Sigmoid colon (tissue), 7 donors: ENCODE measurements around the gene S100A2. TPM values are rescaled to one million over a fixed set of nuclear protein-coding genes. Genes with fewer than 3 reads are reported as not detected.

ENCODE experiments used
- DNase-seq: peaks from one replicate; pipeline ENCODE4 v3.0.0-alpha.2; 2019
- H3K27ac ChIP-seq, 4 donors: fragments of 200-600 bp; sonication (generic); one replicate each; pipeline ENCODE4 v1.5.1; 2016 to 2019; ENCODE audit warnings: mild to moderate bottlenecking in 1 of 4
- H3K27me3 ChIP-seq, 3 donors: fragments of 200-600 bp; sonication (generic); one replicate each; pipeline ENCODE4 v1.5.1; 2019; ENCODE audit warnings: mild to moderate bottlenecking in 1 of 3
- H3K36me3 ChIP-seq, 4 donors: fragments of 200-600 bp; sonication (generic); one replicate each; pipeline ENCODE4 v1.5.1; 2016 to 2019
- H3K4me1 ChIP-seq, 4 donors: fragments of 200-600 bp; sonication (generic); one replicate each; pipeline ENCODE4 v1.5.1; 2017 to 2019
- H3K4me3 ChIP-seq, 4 donors: fragments of 200-600 bp; sonication (generic); one replicate each; pipeline ENCODE4 v1.5.1; 2017 to 2019; ENCODE audit warnings: mild to moderate bottlenecking in 2 of 4, moderate library complexity in 1 of 4
- H3K9me3 ChIP-seq, 4 donors: fragments of 200-600 bp in 3 of 4; sonication (generic) in 3 of 4; one replicate each; pipeline versions ENCODE4 v1.5.1 to v1.6.1; 2013 to 2019
- CTCF ChIP-seq, 4 experiments: fragments of 450-650 bp in 3 of 4; fragments of 200-600 bp in 1 of 4; IDR thresholded peaks; one replicate each; pipeline ENCODE4 v1.5.1; 2016 to 2019; ENCODE audit warnings: antibody characterized with exemption in 4 of 4, mild to moderate bottlenecking in 3 of 4, moderate library complexity in 2 of 4
- EP300 ChIP-seq, 4 donors: sonication (generic); formaldehyde crosslinking; IDR thresholded peaks; one replicate each; pipeline ENCODE4 v1.6.1; 2017; ENCODE audit warnings: antibody characterized with exemption in 4 of 4
- POLR2A ChIP-seq, 2 donors: fragments of 450-650 bp; IDR thresholded peaks; one replicate each; pipeline ENCODE4 v1.6.1; 2016; ENCODE audit warnings: antibody characterized with exemption in 2 of 2, mild to moderate bottlenecking in 2 of 2, moderate library complexity in 2 of 2
- POLR2AphosphoS5 ChIP-seq, 4 donors: sonication (generic); formaldehyde crosslinking; IDR thresholded peaks; one replicate each; pipeline ENCODE4 v1.6.1; 2017; ENCODE audit warnings: antibody characterized with exemption in 4 of 4
- WGBS, 2 donors: extraction: QIAGEN DNeasy Blood & Tissue Kit; methylation state at CpG; one replicate each; pipeline ENCODE4 v1.1.7; 2013; 5-methylcytosine and 5-hydroxymethylcytosine counted together
- intact Hi-C: fragments of 100-400 bp; cut with DNase I; formaldehyde crosslinking; loops from one replicate; pipeline ENCODE4 v1.15.1; 2023
- polyA plus RNA-seq, 3 donors: library from polyadenylated mRNA; stranded (reverse); fragments of 200-250 nt; gene quantifications; one replicate each; pipeline ENCODE4 v1.2.3, GENCODE V29; 2013
- total RNA-seq, 4 donors: library from RNA; depleted of rRNA; stranded (reverse); fragments of >200 nt; gene quantifications; one replicate each; pipeline ENCODE4 v1.1.0, GENCODE V29; 2016
- donor health status: healthy with polysubstance abuse.
- donor health status: Bipolar disorder and iron deficiency.
- donor health status: healthy.

S100A2 gene
- total and polyA plus RNA-seq, 7 donors, result 0.68 to 16.2 (median 1.8) TPM; not detected in 2

- no peaks in the 10 kb centered on the region for H3K36me3 ChIP-seq
- intact Hi-C loops, result loop anchor here (5.0 kb wide), 2 partner anchors 104 to 239 kb away; partner anchors contain the start of gene S100A14
- no peaks in the 10 kb centered on the region for H3K9me3 ChIP-seq
- 44 to 67% methylated on average over 3 of the region's 3 CpGs for WGBS, 2 donors
- peaks cover 0 to 10% (median 4%) of the 10 kb centered on the region in 4 donors for H3K4me1 ChIP-seq
- no peaks in the 10 kb centered on the region for H3K27me3 ChIP-seq
- H3K27ac ChIP-seq, result no peak overlapping the region
- H3K4me3 ChIP-seq, result no peak overlapping the region
- TF ChIP-seq POLR2A (IDR thresholded peaks at IDR 0.05), result no peak
- TF ChIP-seq POLR2AphosphoS5 (IDR thresholded peaks at IDR 0.05), result no peak
- no peak for TF ChIP-seq CTCF (IDR thresholded peaks at IDR 0.05)
- no peak for TF ChIP-seq EP300 (IDR thresholded peaks at IDR 0.05)
- DNase-seq, result no peak
These were observed 52.6 kb downstream of the S100A2 start for GRCh38 chr1:153513023-153513422.

Other genes starting within 250 kb of the S100A2 start
- not detected for gene PGLYRP4, start 217.0 kb downstream of the S100A2 start, total RNA-seq
- 1 to 10 TPM in 1 of 3 donors, not detected in 2; 1.1 TPM for gene PGLYRP4, start 217.0 kb downstream of the S100A2 start, polyA plus RNA-seq
- gene S100A9, start 208.0 kb downstream of the S100A2 start, total RNA-seq, result 100 to 1,000 TPM in 3 of 4 donors, 10 to 100 TPM in 1; 73.4 to 943 (median 280) TPM
- 100 to 1,000 TPM; 221 to 449 (median 351) TPM for gene S100A9, start 208.0 kb downstream of the S100A2 start, polyA plus RNA-seq
- gene S100A12, start 190.2 kb downstream of the S100A2 start, total RNA-seq, result not detected
- 10 to 100 TPM in 2 of 3 donors, 1 to 10 TPM in 1; 2.9 to 23.4 (median 20.8) TPM for gene S100A12, start 190.2 kb downstream of the S100A2 start, polyA plus RNA-seq
- gene S100A8, start 174.8 kb downstream of the S100A2 start, total RNA-seq, result 100 to 1,000 TPM in 1 of 4 donors, 10 to 100 TPM in 2, not detected in 1; 14.2 to 103 (median 32.1) TPM
- 100 to 1,000 TPM in 1 of 3 donors, 10 to 100 TPM in 2; 68.8 to 109 (median 95.7) TPM for gene S100A8, start 174.8 kb downstream of the S100A2 start, polyA plus RNA-seq
- gene S100A7A, start 149.3 kb downstream of the S100A2 start, total RNA-seq, result not detected
- gene S100A7A, start 149.3 kb downstream of the S100A2 start, polyA plus RNA-seq, result not detected
- gene S100A7, start 105.2 kb downstream of the S100A2 start, total RNA-seq, result not detected
- not detected for gene S100A7, start 105.2 kb downstream of the S100A2 start, polyA plus RNA-seq
- gene S100A6, start 29.9 kb downstream of the S100A2 start, total RNA-seq, result 1,000 to 10,000 TPM in 1 of 4 donors, 100 to 1,000 TPM in 3; 445 to 1,159 (median 590) TPM
- 1,000 to 10,000 TPM; 4,079 to 7,223 (median 4,178) TPM for gene S100A6, start 29.9 kb downstream of the S100A2 start, polyA plus RNA-seq
- not detected for gene S100A5, start 24.9 kb downstream of the S100A2 start, total RNA-seq
- not detected for gene S100A5, start 24.9 kb downstream of the S100A2 start, polyA plus RNA-seq
- 100 to 1,000 TPM; 189 to 486 (median 288) TPM for gene S100A4, start 20.0 kb downstream of the S100A2 start, total RNA-seq
- gene S100A4, start 20.0 kb downstream of the S100A2 start, polyA plus RNA-seq, result 100 to 1,000 TPM; 304 to 499 (median 336) TPM
- 1 to 10 TPM; 1.1 to 4.3 (median 2.2) TPM for gene S100A3, start 16.6 kb downstream of the S100A2 start, total RNA-seq
- 1 to 10 TPM; 1.4 to 3.9 (median 3.6) TPM for gene S100A3, start 16.6 kb downstream of the S100A2 start, polyA plus RNA-seq
- gene S100A16, start 47.3 kb upstream of the S100A2 start, total RNA-seq, result 10 to 100 TPM; 35.6 to 49.9 (median 39.7) TPM
- 100 to 1,000 TPM; 332 to 492 (median 370) TPM for gene S100A16, start 47.3 kb upstream of the S100A2 start, polyA plus RNA-seq
- 1 to 10 TPM in 1 of 4 donors, under 1 TPM in 1, not detected in 2; 0.82 to 1.8 TPM for gene S100A14, start 50.5 kb upstream of the S100A2 start, total RNA-seq
- 1,000 to 10,000 TPM in 1 of 3 donors, 100 to 1,000 TPM in 2; 789 to 1,144 (median 825) TPM for gene S100A14, start 50.5 kb upstream of the S100A2 start, polyA plus RNA-seq
- 100 to 1,000 TPM in 3 of 4 donors, 10 to 100 TPM in 1; 86.3 to 305 (median 278) TPM for gene S100A13, start 61.7 kb upstream of the S100A2 start, total RNA-seq
- gene S100A13, start 61.7 kb upstream of the S100A2 start, polyA plus RNA-seq, result 100 to 1,000 TPM; 113 to 302 (median 126) TPM
- gene S100A1, start 62.6 kb upstream of the S100A2 start, total RNA-seq, result 10 to 100 TPM in 2 of 4 donors, 1 to 10 TPM in 2; 2.3 to 22.2 (median 10.9) TPM
- 1 to 10 TPM; 3.2 to 6.6 (median 4.4) TPM for gene S100A1, start 62.6 kb upstream of the S100A2 start, polyA plus RNA-seq
- 10 to 100 TPM; 44.8 to 57.8 (median 50.2) TPM for gene CHTOP, start 68.2 kb upstream of the S100A2 start, total RNA-seq
- gene CHTOP, start 68.2 kb upstream of the S100A2 start, polyA plus RNA-seq, result 10 to 100 TPM; 35.4 to 65.4 (median 38.6) TPM
- 10 to 100 TPM; 51.2 to 94.5 (median 85.7) TPM for gene SNAPIN, start 92.9 kb upstream of the S100A2 start, total RNA-seq
- gene SNAPIN, start 92.9 kb upstream of the S100A2 start, polyA plus RNA-seq, result 10 to 100 TPM; 30.0 to 38.6 (median 34.2) TPM
- gene ILF2, start 105.1 kb upstream of the S100A2 start, total RNA-seq, result 10 to 100 TPM; 59.8 to 94.0 (median 79.7) TPM
- 100 to 1,000 TPM in 2 of 3 donors, 10 to 100 TPM in 1; 88.3 to 166 (median 132) TPM for gene ILF2, start 105.1 kb upstream of the S100A2 start, polyA plus RNA-seq
- gene NPR1, start 112.8 kb upstream of the S100A2 start, total RNA-seq, result 10 to 100 TPM; 11.1 to 36.2 (median 31.0) TPM
- gene NPR1, start 112.8 kb upstream of the S100A2 start, polyA plus RNA-seq, result 1 to 10 TPM in 2 of 3 donors, under 1 TPM in 1; 0.23 to 7.6 (median 5.4) TPM
- gene INTS3, start 162.2 kb upstream of the S100A2 start, total RNA-seq, result 10 to 100 TPM; 31.4 to 53.7 (median 37.3) TPM
- gene INTS3, start 162.2 kb upstream of the S100A2 start, polyA plus RNA-seq, result 10 to 100 TPM in 1 of 3 donors, 1 to 10 TPM in 2; 5.4 to 30.8 (median 6.2) TPM
- 10 to 100 TPM; 19.7 to 45.7 (median 23.9) TPM for gene SLC27A3, start 209.6 kb upstream of the S100A2 start, total RNA-seq
- gene SLC27A3, start 209.6 kb upstream of the S100A2 start, polyA plus RNA-seq, result 10 to 100 TPM in 2 of 3 donors, 1 to 10 TPM in 1; 1.6 to 23.4 (median 15.0) TPM